HG03558 (cell line): ENCODE measurements around the gene ADAM12.
"Not testable (repeated sequence)": the region's sequence is repeated elsewhere in the genome, so short reads cannot be mapped to it uniquely, and the experiment has no call there.

ENCODE experiments used
- ATAC-seq: cut with Tn5 transposase; IDR thresholded peaks from one replicate; pipeline ENCODE4 v1.9.1; 2021; ENCODE audit warnings: moderate number of reproducible peaks; ENCODE audit not compliant: unreplicated experiment; ENCODE audit errors: extremely low read depth

Gene ADAM12

DNA sequence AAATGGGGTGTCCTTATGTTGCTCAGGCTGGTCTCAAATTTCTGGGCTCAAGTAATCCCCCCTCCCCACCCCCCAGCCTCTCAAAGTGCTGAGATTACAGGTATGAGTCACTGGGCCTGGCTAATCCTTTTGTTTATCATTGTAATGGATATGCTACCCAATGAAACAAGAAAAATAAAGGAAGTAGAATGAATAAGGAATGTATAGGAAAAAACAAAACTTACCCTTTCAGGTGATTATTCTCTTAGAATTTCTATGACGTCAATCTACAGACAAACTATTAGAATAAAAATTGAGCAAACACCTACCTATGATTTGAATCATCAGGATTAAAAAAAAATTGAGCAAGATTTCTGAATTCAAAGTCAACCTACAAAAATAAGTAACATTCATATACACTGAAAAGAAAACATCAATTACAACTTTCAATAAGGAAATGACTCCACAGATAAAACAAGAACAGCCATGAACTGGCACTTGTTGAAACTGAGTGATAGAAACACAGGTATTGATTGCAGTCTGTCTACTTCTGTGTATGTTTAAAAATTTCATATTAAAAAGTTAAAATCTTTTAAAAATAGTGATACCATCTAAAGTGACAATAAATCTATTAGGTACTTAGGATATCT, 12.2 kb downstream of the ADAM12 start:
- no peak for ATAC-seq

DNA sequence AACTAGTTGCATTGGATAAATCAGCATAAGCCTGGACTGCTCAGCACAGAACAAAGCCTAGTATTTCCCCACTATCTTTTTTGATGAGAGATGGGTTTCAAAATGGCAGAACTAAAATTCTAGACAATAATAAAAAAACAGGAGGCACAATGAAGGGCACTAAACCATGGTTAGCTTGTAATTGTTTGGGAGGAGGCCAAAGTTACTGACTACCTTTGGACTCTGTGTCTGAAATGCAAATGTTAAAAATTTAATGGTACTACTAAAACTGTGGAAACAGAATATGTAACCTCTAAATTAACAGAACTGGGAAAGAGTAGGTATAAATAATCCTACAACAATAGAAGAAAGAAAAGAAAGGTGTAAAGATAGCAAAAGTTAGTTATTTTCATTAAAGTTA, 13.0 kb downstream of the ADAM12 start:
- no peak for ATAC-seq

DNA sequence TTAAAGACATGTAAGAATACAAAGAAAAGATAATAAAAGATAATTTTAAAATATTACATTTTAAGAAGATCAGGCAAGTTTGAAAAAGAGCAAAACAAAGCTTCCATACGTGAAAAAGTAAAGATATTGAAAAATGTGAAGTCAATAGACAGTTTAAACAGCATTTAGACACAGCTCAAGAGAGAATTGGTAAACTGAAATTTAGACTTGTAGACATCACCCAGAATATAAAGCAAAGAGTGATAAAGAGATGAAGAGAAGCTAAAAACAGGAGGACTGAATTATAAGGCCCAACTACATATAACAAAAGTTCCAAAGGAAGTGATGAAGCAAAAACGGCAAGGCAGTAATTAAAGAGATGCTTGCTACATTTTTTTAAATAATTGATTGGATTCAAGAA, 13.8 kb downstream of the ADAM12 start:
- ATAC-seq = no peak

- no peak for ATAC-seq
These were observed 14.3 kb downstream of the ADAM12 start for GRCh38 chr10:126373972-126374371.

GRCh38 chr10:126373147-126373546, 15.1 kb downstream of the ADAM12 start:
- no peak for ATAC-seq

GRCh38 chr10:126372396-126372795, 15.9 kb downstream of the ADAM12 start:
- no peak for ATAC-seq

DNA sequence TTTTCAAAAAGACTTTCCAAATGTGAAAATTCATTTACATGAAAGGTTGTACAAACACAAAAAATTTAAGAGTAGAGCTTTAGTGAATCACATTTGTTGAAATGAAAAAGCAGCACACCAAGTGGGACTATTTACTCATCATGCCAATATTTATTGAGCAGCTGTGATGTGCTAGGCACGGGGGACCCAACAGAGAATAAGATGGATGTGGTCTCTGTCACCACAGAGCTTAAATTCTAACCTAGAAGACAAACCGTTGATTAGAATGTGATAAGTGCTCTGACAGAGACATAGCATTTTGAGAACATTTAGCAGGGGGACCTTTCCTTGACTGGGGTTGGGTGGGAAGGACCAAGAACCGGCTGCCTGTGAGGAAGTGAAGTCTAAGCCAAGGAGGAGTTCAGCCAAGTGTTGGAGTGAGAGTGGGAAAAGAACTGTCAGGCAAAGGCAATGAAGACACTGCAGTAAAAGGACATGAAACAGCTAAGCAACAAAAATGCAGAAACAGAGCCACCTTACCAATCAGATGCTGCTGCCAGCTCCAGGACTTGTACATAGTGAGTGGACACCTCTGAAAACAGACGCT, 19.1 kb downstream of the ADAM12 start:
- ATAC-seq = no peak

DNA sequence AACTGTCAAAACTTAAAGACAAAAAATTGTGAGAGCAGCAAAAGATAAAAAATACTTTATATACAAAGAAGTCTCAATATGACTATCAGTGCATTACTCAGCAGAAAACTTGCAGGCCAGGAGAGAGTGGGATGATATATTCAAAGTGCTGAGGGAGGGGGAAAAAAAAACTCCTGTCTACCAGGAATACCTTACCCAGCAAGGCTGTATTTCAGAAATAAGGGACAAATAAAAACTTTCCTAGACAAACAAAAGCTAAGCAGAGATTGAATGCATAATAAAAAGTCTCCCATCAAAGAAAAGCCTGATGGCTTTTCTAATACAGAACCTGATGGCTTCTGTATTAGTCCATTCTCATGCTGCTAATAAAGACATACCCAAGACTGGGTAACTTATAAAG, 31.1 kb downstream of the ADAM12 start:
- no peak for ATAC-seq

DNA sequence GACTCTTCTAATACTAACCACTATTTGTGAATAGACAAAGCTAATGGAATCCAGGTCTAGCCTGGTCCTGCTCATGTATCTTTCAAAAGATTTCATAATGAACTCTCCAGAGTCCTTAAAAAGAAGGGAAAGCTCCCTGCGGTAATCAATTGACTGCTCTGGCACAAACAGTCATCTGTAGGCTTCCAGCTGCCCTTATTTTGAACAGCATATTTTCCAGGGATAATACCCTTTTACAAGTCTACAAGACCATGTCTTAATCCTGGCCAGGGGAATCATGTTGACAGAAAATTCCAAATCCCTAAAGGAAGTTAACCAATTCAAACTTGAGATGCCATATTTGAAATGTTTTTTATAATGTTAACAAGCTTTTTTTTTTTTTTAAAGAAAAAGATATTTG, 34.6 kb downstream of the ADAM12 start:
- ATAC-seq = no peak

- no peak for ATAC-seq
These were observed 35.8 kb downstream of the ADAM12 start for GRCh38 chr10:126352453-126352852.

GRCh38 chr10:126351021-126351420, 37.3 kb downstream of the ADAM12 start:
- no peak for ATAC-seq

DNA sequence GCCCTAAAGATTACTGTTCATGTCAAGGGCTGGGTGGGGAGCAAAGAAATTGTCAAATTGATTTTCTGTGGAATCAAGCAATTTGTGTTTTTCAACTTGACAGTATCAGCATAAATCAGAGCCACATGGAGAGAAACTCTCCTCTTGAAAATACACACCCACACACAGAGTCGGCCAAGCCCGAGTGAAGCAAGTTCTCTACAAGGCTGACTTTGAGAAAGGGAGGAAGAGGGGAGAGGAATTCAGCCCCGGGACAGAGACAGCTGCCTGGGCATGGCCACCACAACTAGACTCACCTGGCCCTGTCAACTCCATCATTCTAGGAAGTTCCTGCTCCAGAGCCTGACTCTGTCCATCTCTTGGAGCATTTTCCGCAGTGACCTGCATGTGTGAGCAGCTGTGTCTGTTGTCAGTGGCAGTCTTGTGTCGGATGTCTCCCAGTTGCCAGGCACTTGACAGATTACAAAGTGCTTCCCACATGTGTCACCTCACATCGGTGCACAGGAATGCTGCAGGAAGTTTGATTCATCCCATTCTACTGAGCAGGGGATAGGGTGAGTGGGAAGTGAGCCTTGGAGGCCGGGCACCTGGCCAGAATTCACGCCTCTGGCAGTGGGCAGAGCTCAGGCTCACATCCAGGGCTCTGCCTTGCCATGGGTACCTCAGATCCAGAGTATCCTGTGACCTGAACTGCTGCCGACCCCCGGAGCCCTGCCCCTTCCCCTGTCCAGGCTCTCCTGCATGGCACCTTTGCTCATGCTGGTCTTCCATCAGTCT, 37.9 kb downstream of the ADAM12 start:
- no peak for ATAC-seq

- no peak for ATAC-seq
These were observed 38.6 kb downstream of the ADAM12 start for GRCh38 chr10:126349676-126350075.

DNA sequence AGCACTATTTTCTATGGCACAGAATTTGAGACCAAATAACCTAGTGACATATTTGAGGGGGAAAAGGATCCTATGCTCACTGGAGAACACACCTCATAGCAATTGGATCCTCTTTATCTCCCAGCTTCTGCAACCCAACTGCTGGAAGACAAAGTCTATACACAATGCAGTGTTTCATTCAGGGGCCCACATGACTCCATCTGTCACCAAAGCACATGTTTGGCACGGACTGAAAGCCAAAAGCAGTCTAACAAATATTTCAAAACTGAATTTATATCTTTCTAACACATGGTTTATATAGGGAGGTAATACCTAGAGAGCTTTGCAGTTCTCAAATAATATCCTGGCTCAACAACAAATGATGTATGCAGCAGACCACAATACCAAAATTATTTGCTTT, 39.2 kb downstream of the ADAM12 start:
- ATAC-seq = no peak

- not testable (repeated sequence) for ATAC-seq
These were observed 44.8 kb downstream of the ADAM12 start for GRCh38 chr10:126343496-126343895.

GRCh38 chr10:126342680-126343079, 45.6 kb downstream of the ADAM12 start:
- no peak for ATAC-seq

DNA sequence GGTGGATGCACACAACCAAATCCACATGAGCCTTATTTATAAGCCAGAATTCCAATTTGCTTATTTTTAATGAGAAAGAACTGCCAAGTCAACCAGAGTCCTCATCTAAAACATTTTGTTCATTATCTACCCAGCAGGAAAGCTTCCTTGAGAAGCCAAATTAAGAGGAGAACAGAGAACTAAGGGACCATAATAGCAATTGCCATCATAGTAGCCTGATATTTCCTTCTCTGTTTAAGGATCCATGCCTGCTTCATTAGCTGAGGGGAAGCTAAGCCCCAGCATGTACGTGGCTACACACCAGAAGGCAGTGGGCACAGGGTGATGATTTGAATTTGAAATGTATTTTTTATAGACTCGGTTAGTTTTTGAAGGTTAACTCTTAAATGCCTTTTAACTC, 46.8 kb downstream of the ADAM12 start:
- ATAC-seq = no peak

- no peak for ATAC-seq
These were observed 50.9 kb downstream of the ADAM12 start for GRCh38 chr10:126337251-126337810.

- ATAC-seq = no peak
These were observed 51.5 kb downstream of the ADAM12 start for GRCh38 chr10:126336801-126337200.

- no peak for ATAC-seq
These were observed 54.0 kb downstream of the ADAM12 start for GRCh38 chr10:126334272-126334671.

- ATAC-seq = no peak
These were observed 55.7 kb downstream of the ADAM12 start for GRCh38 chr10:126332576-126332975.
